Measurements from ENCODE around the gene FCER1A.
"Not testable (repeated sequence)": the region's sequence is repeated elsewhere in the genome, so short reads cannot be mapped to it uniquely, and the experiment has no call there.

The FCER1A gene

GRCh38 chr1:159302095-159302494 lies at the start of gene FCER1A:
Gene FCER1A, plus strand, starts transcription at chr1:159302336. Its CDS starts 29 bp downstream, at chr1:159302365.
- no peak for DNase-seq

GRCh38 chr1:159261311-159261710 lies 40.8 kb upstream of the FCER1A start:
- DNase-seq: no peak

GRCh38 chr1:159261721-159262494 lies 40.2 kb upstream of the FCER1A start:
- DNase-seq: no peak

- DNase-seq: no peak
Observed at GRCh38 chr1:159266832-159267231, 35.3 kb upstream of the FCER1A start.

- DNase-seq: no peak
Observed at GRCh38 chr1:159274631-159275030, 27.5 kb upstream of the FCER1A start.

- no peak for DNase-seq
Observed at GRCh38 chr1:159275891-159276290, 26.2 kb upstream of the FCER1A start.

- no peak for DNase-seq
Observed at GRCh38 chr1:159279773-159280172, 22.4 kb upstream of the FCER1A start.

- no peak for DNase-seq
Observed at GRCh38 chr1:159282118-159282517, 20.0 kb upstream of the FCER1A start.

- no peak for DNase-seq
Observed at GRCh38 chr1:159289060-159289459, 13.1 kb upstream of the FCER1A start.

GRCh38 chr1:159291424-159291823 lies 10.7 kb upstream of the FCER1A start:
- no peak for DNase-seq

- no peak for DNase-seq
Observed at GRCh38 chr1:159296706-159297375, 5.3 kb upstream of the FCER1A start.

GRCh38 chr1:159300146-159300545 lies 2.0 kb upstream of the FCER1A start:
- no peak for DNase-seq

- DNase-seq: no peak
Observed at GRCh38 chr1:159307346-159308020, 5.3 kb downstream of the FCER1A start.

GRCh38 chr1:159311679-159312078 lies 9.5 kb downstream of the FCER1A start:
- no peak for DNase-seq

- no peak for DNase-seq
Observed at GRCh38 chr1:159315381-159315780, 13.2 kb downstream of the FCER1A start.

GRCh38 chr1:159318784-159319551 lies 16.8 kb downstream of the FCER1A start:
- DNase-seq: no peak

GRCh38 chr1:159334797-159335196 lies 32.7 kb downstream of the FCER1A start:
- DNase-seq: no peak

GRCh38 chr1:159338018-159338417 lies 35.9 kb downstream of the FCER1A start:
- DNase-seq: no peak

GRCh38 chr1:159339536-159339935 lies 37.4 kb downstream of the FCER1A start:
- DNase-seq: no peak

GRCh38 chr1:159341736-159342135 lies 39.6 kb downstream of the FCER1A start:
- DNase-seq: no peak

- no peak for DNase-seq
Observed at GRCh38 chr1:159342761-159343425, 40.8 kb downstream of the FCER1A start.

- DNase-seq: not testable (repeated sequence)
Observed at GRCh38 chr1:159349374-159349773, 47.2 kb downstream of the FCER1A start.

- no peak for DNase-seq
Observed at GRCh38 chr1:159352436-159352835, 50.3 kb downstream of the FCER1A start.
